ENCODE measurements around the gene TCTA.

Gene TCTA

GRCh38 chr3:49411968-49412631 lies at the start of gene TCTA, which contains the start of gene RHOA:
TCTA (plus strand) TSS chr3:49412423; CDS start chr3:49412427, 4 bp downstream.
RHOA (minus strand) TSS chr3:49411976; CDS start chr3:49375589, 36,387 bp downstream.
- Histone ChIP-seq H3K36me3 (ENCODE audit: control insufficient read depth, insufficient read depth, low read length) (peaks cover 10% of the 10 kb centered on the region), H3K4me1 (ENCODE audit: control insufficient read depth, insufficient read depth, low read length) (peaks cover 32% of the 10 kb centered on the region), H3K9ac (ENCODE audit: low read length) (peak within 1 kb of the TSS; percentile 86), H3K4me3 (ENCODE audit: low read length) (peak within 1 kb of the TSS; percentile 81), H3K9me3 (ENCODE audit: control insufficient read depth, low read length) (no peaks in the 10 kb centered on the region), H3K27me3 (ENCODE audit: control insufficient read depth, insufficient read depth, low read length) (no peaks in the 10 kb centered on the region)

GRCh38 chr3:49362561-49362960 lies 49.7 kb upstream of the TCTA start:
- H3K4me3 ChIP-seq (ENCODE audit: low read length): no peak overlapping the region
- H3K27me3 ChIP-seq (ENCODE audit: control insufficient read depth, insufficient read depth, low read length): no peaks in the 10 kb centered on the region
- peaks cover 12% of the 10 kb centered on the region for H3K4me1 ChIP-seq (ENCODE audit: control insufficient read depth, insufficient read depth, low read length)
- no peak overlapping the region for H3K9ac ChIP-seq (ENCODE audit: low read length)
- no peaks in the 10 kb centered on the region for H3K9me3 ChIP-seq (ENCODE audit: control insufficient read depth, low read length)
- peaks cover 6% of the 10 kb centered on the region for H3K36me3 ChIP-seq (ENCODE audit: control insufficient read depth, insufficient read depth, low read length)

- Histone ChIP-seq H3K27me3 (ENCODE audit: control insufficient read depth, insufficient read depth, low read length) (no peaks in the 10 kb centered on the region), H3K4me1 (ENCODE audit: control insufficient read depth, insufficient read depth, low read length) (no peaks in the 10 kb centered on the region), H3K9me3 (ENCODE audit: control insufficient read depth, low read length) (no peaks in the 10 kb centered on the region), H3K9ac (ENCODE audit: low read length) (no peak overlapping the region), H3K36me3 (ENCODE audit: control insufficient read depth, insufficient read depth, low read length) (peaks cover 13% of the 10 kb centered on the region), H3K4me3 (ENCODE audit: low read length) (no peak overlapping the region)
These were observed 41.5 kb upstream of the TCTA start for GRCh38 chr3:49370585-49371290.

DNA sequence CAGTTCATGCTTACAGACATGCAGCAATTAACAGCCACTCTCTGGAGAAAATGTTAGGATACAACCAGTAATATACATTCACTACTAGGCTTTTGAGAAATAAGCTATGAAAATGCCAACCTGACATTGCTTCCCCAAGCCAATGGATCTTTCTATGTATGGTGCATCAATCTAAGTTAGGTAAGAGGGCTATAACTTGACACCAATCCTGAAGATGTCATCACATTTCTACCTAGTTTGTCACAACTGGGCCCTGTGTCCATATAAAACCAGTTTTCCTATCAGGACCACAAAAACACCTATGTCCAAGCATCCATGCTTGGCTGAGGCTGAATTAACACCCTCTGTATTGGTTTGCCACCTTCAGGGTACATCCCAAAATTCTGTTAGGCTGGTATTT lies 40.3 kb upstream of the TCTA start:
- Histone ChIP-seq H3K9ac (ENCODE audit: low read length) (no peak overlapping the region), H3K27me3 (ENCODE audit: control insufficient read depth, insufficient read depth, low read length) (no peaks in the 10 kb centered on the region), H3K4me1 (ENCODE audit: control insufficient read depth, insufficient read depth, low read length) (no peaks in the 10 kb centered on the region), H3K36me3 (ENCODE audit: control insufficient read depth, insufficient read depth, low read length) (peaks cover 13% of the 10 kb centered on the region), H3K9me3 (ENCODE audit: control insufficient read depth, low read length) (no peaks in the 10 kb centered on the region), H3K4me3 (ENCODE audit: low read length) (no peak overlapping the region)

GRCh38 chr3:49377483-49377882 lies 34.7 kb upstream of the TCTA start:
- no peaks in the 10 kb centered on the region for H3K4me1 ChIP-seq (ENCODE audit: control insufficient read depth, insufficient read depth, low read length)
- H3K36me3 ChIP-seq (ENCODE audit: control insufficient read depth, insufficient read depth, low read length): peaks cover 7% of the 10 kb centered on the region
- no peaks in the 10 kb centered on the region for H3K27me3 ChIP-seq (ENCODE audit: control insufficient read depth, insufficient read depth, low read length)
- no peak overlapping the region for H3K4me3 ChIP-seq (ENCODE audit: low read length)
- H3K9me3 ChIP-seq (ENCODE audit: control insufficient read depth, low read length): no peaks in the 10 kb centered on the region
- H3K9ac ChIP-seq (ENCODE audit: low read length): no peak overlapping the region

- Histone ChIP-seq H3K36me3 (ENCODE audit: control insufficient read depth, insufficient read depth, low read length) (peaks cover 1% of the 10 kb centered on the region), H3K27me3 (ENCODE audit: control insufficient read depth, insufficient read depth, low read length) (no peaks in the 10 kb centered on the region), H3K4me3 (ENCODE audit: low read length) (no peak overlapping the region), H3K9me3 (ENCODE audit: control insufficient read depth, low read length) (no peaks in the 10 kb centered on the region), H3K9ac (ENCODE audit: low read length) (no peak overlapping the region), H3K4me1 (ENCODE audit: control insufficient read depth, insufficient read depth, low read length) (peaks cover under 1% of the 10 kb centered on the region)
These were observed 33.9 kb upstream of the TCTA start for GRCh38 chr3:49378249-49378895.

GRCh38 chr3:49383387-49383786 lies 28.8 kb upstream of the TCTA start:
- Histone ChIP-seq H3K4me3 (ENCODE audit: low read length) (no peak overlapping the region), H3K4me1 (ENCODE audit: control insufficient read depth, insufficient read depth, low read length) (peaks cover 9% of the 10 kb centered on the region), H3K9me3 (ENCODE audit: control insufficient read depth, low read length) (no peaks in the 10 kb centered on the region), H3K9ac (ENCODE audit: low read length) (no peak overlapping the region), H3K27me3 (ENCODE audit: control insufficient read depth, insufficient read depth, low read length) (no peaks in the 10 kb centered on the region), H3K36me3 (ENCODE audit: control insufficient read depth, insufficient read depth, low read length) (no peaks in the 10 kb centered on the region)

GRCh38 chr3:49385617-49386016 lies 26.6 kb upstream of the TCTA start:
- Histone ChIP-seq H3K9me3 (ENCODE audit: control insufficient read depth, low read length) (no peaks in the 10 kb centered on the region), H3K9ac (ENCODE audit: low read length) (no peak overlapping the region), H3K4me3 (ENCODE audit: low read length) (no peak overlapping the region), H3K36me3 (ENCODE audit: control insufficient read depth, insufficient read depth, low read length) (no peaks in the 10 kb centered on the region), H3K4me1 (ENCODE audit: control insufficient read depth, insufficient read depth, low read length) (peaks cover 9% of the 10 kb centered on the region), H3K27me3 (ENCODE audit: control insufficient read depth, insufficient read depth, low read length) (no peaks in the 10 kb centered on the region)

DNA sequence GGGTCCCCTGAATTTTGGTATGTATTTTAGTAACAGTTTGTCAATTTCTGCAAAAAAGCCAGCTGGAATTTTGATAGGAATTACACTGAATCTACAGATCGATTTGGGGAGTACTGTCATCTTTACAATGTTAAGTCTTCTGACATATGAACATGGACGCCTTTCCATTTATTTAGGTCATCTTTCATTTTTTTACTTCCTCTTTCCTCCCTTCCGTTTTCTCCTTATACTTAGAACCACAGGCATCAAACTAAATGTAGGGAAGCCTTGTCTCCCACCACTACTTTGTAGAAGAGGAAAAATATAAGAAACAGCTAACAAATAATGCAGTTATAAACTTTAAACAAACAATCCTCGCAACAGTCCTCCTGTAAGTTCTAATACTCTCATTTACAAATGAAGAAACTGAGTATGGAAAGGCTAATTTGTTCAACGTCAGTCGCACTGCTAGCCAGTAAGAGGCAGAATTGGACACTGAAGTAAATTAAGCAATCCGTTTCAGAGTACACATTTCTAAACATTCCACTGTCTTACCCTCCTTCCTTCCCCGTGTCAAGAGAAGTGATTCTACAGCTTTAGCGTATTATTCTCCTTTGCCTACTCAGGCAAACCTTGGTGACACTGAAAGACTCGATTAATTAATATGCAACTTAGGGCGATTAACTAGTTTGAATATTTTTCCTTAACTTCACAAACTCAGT lies 26.0 kb upstream of the TCTA start:
- Histone ChIP-seq H3K9me3 (ENCODE audit: control insufficient read depth, low read length) (no peaks in the 10 kb centered on the region), H3K27me3 (ENCODE audit: control insufficient read depth, insufficient read depth, low read length) (no peaks in the 10 kb centered on the region), H3K4me1 (ENCODE audit: control insufficient read depth, insufficient read depth, low read length) (peaks cover 9% of the 10 kb centered on the region), H3K4me3 (ENCODE audit: low read length) (no peak overlapping the region), H3K36me3 (ENCODE audit: control insufficient read depth, insufficient read depth, low read length) (no peaks in the 10 kb centered on the region), H3K9ac (ENCODE audit: low read length) (no peak overlapping the region)

- Histone ChIP-seq H3K4me3 (ENCODE audit: low read length) (no peak overlapping the region), H3K9me3 (ENCODE audit: control insufficient read depth, low read length) (no peaks in the 10 kb centered on the region), H3K9ac (ENCODE audit: low read length) (no peak overlapping the region), H3K27me3 (ENCODE audit: control insufficient read depth, insufficient read depth, low read length) (no peaks in the 10 kb centered on the region), H3K36me3 (ENCODE audit: control insufficient read depth, insufficient read depth, low read length) (no peaks in the 10 kb centered on the region), H3K4me1 (ENCODE audit: control insufficient read depth, insufficient read depth, low read length) (peaks cover 9% of the 10 kb centered on the region)
These were observed 24.5 kb upstream of the TCTA start for GRCh38 chr3:49387721-49388120.

DNA sequence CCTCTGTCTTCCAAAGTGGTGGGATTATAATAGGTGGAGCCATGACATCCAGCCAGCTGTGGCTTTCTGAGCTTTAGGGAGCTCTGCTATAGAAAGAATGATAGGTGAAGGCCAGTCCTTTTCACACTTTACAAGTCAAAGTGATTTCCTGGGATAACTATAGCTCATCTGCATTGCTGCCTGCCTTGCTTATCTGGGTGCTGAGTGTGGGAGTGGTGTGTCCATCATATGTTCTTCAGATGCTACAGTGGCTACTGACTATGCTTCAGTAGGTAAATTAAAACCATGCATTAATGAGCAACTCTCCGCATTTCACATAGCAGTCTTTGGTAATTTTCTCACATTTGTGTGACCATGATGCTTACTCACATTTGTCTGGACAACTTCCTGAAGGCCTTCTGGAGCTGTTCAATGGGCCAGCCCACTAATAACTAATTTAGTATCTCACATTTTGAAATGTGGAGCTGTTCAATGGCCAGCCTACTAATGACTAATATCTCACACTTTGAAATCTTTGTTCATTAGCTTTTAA lies 23.9 kb upstream of the TCTA start:
- no peak overlapping the region for H3K4me3 ChIP-seq (ENCODE audit: low read length)
- H3K4me1 ChIP-seq (ENCODE audit: control insufficient read depth, insufficient read depth, low read length): peaks cover 8% of the 10 kb centered on the region
- no peak overlapping the region for H3K9ac ChIP-seq (ENCODE audit: low read length)
- H3K27me3 ChIP-seq (ENCODE audit: control insufficient read depth, insufficient read depth, low read length): no peaks in the 10 kb centered on the region
- H3K9me3 ChIP-seq (ENCODE audit: control insufficient read depth, low read length): no peaks in the 10 kb centered on the region
- no peaks in the 10 kb centered on the region for H3K36me3 ChIP-seq (ENCODE audit: control insufficient read depth, insufficient read depth, low read length)
